Ishikawa (cell line): ENCODE measurements around the gene LYZL1.

Experiments used
- MAX ChIP-seq: IDR thresholded peaks from 2 replicates; pipeline ENCODE4 v1.6.1; 2012
- NFIC ChIP-seq: IDR thresholded peaks from 2 replicates; pipeline ENCODE4 v1.6.1; 2012
- RAD21 ChIP-seq: IDR thresholded peaks from 2 replicates; pipeline ENCODE4 v1.6.1; 2012; ENCODE audit warnings: low read depth
- TAF1 ChIP-seq: IDR thresholded peaks from 2 replicates; pipeline ENCODE4 v1.6.1; 2012; ENCODE audit warnings: low read depth, mild to moderate bottlenecking
- YY1 ChIP-seq: IDR thresholded peaks from 2 replicates; pipeline ENCODE4 v1.6.1; 2012; ENCODE audit warnings: low read depth
- ZBTB7A ChIP-seq: IDR thresholded peaks from 2 replicates; pipeline ENCODE4 v1.6.1; 2012; ENCODE audit warnings: low read depth

DNA sequence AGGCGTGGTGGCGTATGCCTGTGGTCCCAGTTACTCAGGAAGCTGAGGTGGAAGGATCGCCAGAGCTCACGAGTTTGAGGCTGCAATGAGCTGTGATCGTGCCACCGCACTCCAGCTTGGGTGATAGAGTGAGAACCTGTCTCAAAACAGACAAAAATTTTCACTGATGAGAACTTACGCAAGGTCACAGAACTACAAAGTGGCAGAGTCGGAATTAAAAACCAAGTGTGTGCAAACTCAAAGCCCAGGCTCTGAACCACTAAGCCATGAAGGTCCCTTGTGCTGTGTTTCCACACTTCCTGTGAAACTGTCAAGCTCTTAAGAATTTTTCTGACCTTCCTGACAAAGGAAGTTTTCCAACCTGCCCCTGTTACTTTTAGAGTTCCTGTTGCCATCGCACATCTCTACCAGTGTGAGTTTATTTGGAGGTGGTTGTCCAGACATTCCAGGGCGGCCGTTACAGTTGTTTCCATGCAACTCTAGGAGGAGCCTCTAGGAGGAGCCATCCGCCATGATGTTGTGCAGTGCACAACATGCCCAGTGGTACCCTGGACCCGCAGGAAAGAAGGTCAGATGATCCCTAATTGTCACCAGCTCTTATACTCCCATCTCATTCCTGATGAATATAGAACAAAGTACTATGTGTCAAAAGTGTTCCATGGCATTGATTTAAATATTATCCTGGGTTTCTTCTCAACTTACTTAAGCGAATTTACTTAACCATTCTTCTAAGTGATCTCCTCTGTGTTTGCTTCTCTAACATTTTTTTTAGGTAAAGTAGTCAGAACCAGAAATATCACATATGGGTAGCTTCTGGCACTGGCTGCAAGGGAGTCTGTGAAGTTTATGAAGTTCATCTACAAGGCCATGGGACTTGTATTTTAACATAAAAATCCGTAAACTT, 49.0 kb upstream of the LYZL1 start:
- TF ChIP-seq RAD21 (peak; percentile 71), YY1 (no peak), NFIC (no peak), ZBTB7A (no peak), TAF1 (no peak), MAX (no peak)
